ENCODE data around the gene GPC3.

The GPC3 gene

DNA sequence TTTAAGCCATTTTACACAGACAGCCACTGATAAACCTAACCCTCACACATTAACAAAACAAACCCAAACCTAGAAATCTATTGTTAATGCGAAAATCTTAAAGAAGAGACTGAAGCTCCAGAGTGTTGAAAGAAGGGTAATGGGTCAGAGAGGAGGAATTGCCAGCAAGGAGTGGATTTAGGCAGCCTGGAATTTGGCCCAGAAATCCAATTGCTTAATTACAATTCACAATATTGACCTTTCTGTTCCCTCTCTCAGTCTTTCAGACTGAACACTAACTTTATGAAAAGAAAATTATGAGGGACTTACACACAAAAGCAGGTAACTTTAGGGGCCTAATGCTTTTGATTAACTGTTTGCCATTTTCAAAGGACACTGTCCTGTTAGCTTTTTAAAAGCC is 384.9 kb downstream of the GPC3 start:
- no peak for DNase-seq (ENCODE audit: low spot score)

DNA sequence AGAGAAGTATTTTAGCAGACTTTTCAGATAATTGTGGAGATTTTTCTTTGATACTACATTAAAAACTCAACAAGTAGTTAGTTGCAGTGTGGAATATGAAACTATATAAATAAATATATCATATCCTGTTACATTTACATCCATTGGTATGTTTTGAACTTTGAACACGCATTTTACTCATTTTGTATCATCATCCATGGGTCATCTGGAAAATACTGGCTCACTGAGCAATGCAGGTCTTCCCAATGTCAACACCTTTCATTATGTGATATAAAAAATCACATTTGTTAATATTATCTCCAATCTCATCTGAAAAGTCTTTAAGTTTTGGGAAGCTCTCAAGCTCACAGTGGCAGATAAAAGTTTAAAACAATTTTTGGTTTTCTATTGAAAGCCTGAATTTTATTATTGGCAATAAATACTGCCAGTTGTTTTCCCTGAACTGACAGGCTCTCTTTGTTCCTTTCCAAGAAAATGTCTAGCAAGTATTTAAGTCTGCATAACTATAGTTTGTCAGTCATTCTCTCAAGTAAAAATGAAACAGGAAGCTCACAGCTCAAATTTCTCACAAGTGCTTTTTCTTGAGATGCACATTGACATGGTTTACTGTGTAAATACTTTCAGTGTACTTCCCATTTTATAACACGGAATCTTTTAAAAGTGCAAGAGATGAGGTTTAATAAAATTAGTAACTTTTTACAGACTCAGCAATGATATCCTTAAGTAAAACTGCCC is 386.6 kb downstream of the GPC3 start:
- DNase-seq (ENCODE audit: low spot score), result no peak

DNA sequence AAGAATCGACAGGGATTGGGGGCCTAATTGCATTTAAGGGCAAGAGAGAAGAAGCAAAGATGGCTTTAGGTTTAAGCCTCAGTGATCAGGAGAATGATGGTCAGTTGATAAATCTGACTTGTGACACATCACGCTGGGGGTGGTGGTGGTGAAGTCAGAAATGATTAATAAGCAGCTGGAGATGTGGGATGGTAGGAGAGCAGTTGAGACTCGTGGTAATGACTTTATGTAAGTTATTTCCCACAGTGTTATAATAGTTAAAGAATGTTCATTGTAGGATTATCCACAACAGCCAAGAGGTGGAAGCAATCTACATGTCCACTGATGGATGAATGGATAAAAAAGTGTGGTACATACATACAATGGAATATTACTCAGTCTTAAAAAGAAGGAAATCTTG is 391.2 kb downstream of the GPC3 start:
- DNase-seq (ENCODE audit: low spot score), result no peak

DNA sequence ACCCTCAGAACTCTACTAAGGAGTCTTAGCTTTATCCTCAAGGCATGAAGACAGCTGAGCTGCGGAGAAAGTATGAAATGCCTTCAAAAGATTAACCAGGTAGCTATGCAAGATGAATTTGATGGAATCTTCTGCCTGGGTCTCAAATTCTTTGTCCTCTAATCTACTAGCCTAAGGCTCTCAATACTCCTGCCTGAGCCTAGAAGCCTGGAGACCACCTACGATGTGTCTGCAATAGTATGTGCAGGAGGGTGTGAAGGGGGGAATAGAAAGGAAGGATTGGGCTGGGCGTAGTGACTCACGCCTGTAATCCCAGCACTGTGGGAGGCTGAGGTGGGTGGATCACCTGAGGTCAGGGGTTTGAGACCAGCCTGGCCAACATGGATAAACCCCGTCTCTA is 391.9 kb downstream of the GPC3 start:
- DNase-seq (ENCODE audit: low spot score), result no peak

DNA sequence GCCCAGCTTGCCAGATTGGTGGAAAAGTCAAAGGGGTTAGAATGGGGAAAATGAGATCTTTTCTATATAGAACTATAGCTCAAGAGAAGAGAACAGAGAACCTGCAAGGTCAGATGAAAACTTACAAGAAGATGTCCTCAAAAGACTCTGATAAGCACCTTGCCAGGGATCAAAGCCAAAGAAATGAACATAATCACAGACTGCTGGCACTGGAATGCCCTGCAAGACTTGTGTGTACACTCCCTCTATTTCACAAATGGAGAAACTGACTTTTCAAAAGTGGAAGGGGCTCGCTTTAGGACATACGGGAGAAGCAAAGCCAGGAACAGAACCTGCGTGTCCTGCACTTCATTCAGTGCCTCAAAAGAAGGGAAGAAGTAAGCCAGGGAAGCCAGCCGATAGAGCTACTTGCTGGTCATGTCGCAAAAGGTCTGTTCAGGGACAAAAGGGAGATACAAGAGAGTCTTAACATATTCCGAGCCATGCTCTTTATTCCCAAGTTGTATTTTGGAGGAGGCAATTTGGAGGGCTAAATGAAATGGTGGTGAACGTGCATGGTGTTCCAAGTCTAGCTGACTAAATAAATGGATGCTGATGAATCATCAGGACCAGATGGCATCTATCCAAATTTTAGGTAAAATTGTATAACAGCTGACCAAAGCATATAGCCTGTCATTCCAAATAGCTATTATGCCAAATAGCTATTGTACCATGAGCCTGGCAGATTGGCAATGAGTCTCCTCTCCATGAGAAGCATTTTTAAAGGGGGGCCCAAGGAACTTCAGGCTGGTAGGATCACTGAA is 394.5 kb downstream of the GPC3 start:
- no peak for DNase-seq (ENCODE audit: low spot score)

DNA sequence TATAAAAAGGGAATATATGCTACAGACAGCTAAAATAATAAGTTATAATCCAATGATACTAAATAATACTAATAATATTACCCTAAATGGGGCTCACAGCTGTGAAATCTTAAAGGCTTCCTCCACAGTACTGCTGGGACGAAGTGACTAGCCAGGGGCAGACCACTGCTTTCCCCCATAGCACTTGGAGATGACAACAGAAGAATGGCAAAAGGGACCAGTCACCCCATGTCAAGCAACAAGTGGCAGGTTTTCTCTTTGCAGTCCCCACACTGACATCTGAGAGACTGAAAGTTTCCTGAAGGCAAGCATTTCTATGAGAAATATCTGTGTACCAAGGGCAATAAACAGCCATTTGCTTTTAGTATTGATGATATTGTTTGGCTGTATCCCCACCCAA is 396.6 kb downstream of the GPC3 start:
- DNase-seq (ENCODE audit: low spot score), result no peak

DNA sequence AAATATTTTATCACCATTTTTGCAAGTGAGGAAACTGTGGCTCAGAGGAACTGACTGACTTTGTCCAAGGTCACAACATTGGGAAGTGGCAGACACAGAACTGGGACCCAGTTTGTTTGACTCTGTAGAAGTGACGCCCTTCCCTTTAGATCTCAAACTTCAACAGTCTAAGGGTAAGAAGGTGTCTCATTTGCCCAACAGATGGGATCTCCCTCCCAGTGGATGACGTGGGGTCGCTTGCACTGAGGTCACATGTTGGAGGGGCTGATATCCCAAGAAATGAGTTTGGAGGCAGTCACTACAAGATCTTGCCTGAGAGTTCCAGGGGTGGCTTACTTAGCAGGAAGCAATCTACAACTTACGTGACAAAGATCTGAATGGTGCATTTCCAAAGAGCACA is 397.6 kb downstream of the GPC3 start:
- no peak for DNase-seq (ENCODE audit: low spot score)

DNA sequence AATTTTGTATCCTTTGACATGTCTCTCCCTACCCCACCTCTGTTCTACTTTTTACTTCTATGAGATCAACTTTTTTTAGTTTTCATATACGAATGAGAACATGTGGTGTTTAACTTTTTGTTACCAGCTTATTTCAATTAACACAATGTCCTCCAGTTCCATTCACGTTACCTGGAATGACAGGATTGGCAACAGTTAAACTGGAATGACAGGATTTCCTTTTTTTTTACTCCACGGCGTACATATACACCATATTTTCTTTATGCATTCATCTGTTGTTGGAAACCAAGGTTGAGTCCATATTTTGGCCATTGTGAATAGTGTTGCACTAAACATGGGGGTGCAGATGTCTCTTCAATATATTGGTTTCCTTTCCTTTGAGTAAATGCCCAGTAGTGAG is 398.3 kb downstream of the GPC3 start:
- no peak for DNase-seq (ENCODE audit: low spot score)

DNA sequence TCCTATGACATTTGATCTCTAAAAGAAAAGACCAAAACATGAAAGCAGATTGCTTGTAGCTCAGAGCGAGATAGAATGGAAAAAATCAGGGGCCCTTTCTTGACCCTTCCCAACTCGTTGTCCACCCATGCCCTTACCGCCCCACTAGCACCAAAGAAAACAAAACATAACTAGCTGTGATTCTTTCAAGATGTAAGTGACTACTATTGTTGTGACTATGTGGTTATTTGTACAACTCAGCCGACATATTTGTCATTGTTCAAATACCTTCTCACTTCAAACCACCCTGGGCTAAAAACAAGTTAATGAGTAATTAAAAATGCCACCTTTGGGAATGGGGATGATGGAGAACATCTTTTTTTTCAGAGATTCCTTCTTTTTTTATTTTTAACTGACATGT is 399.0 kb downstream of the GPC3 start:
- DNase-seq (ENCODE audit: low spot score), result no peak

DNA sequence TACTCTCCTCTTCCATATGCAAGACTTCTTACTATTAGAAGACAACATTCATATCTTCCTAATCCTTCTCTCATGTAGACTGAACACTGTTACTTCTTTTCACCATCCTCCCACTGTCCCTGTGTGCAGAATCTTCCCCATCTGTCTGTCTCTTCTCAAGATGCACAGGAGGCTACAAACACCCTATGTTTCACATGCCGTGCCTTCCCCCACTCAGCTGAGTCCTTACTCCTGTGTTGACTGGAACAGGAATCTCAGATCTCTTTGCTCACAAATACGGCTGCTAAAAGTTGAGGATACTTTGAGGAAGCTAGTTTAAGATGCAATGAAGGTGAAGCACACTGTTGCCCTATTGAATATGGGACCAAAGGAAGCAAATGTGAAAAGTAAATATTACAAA is 401.6 kb downstream of the GPC3 start:
- DNase-seq (ENCODE audit: low spot score), result no peak

DNA sequence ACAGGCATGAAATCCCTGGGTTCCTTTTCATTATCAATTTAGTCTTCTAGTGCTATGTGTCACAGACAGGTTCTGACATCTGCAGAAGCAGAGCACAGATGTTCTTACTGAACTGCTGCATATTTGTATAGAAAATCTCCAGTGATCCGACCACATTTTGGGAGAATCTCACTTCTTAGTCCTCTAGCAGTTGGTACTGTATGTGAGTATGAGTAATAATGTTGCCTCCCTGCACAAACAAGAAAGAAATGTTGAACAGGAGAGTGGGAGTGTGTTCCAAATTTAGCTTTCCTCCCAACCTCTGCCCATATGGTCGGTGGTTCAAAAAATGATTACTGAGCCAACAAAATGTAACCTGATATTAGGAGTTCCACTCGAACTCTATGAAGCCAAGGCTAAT is 404.8 kb downstream of the GPC3 start:
- no peak for DNase-seq (ENCODE audit: low spot score)

DNA sequence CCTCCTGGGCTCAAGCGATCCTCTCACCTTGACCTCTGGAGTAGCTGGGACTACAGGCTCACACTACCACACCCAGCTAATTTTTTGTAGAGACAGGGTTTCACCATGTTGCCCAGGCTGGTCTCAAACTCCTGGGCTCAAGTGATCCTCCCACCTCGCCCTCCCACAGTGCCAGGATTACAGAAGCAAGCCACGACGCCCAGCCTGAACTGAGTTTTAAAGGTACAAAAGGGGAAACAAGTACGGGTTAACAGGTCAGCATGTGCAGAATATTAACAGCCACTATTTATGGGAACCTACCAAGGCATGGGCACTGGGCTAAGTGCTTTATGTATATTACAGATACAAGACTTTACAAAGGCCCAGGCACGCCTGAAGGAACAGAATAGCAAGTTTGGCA is 405.8 kb downstream of the GPC3 start:
- no peak for DNase-seq (ENCODE audit: low spot score)

DNA sequence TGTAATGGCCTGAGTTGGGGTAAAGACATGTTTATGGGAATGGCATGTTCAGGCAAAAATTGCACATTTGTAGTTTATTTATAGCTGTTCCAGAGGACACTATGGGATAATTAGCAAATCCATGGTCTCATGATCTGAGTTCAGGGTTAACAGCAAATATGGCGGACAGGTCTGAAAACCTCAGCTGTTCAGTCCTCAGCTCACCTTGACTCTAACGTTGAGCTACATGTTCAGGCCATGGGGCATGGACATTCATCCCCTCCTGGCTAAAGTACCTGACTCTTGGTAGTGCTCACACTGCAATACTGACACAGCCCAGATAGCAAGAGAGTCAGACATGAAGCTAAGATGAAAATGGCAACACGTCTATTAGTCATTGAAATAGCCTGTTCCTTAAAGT is 408.5 kb downstream of the GPC3 start:
- no peak for DNase-seq (ENCODE audit: low spot score)

DNA sequence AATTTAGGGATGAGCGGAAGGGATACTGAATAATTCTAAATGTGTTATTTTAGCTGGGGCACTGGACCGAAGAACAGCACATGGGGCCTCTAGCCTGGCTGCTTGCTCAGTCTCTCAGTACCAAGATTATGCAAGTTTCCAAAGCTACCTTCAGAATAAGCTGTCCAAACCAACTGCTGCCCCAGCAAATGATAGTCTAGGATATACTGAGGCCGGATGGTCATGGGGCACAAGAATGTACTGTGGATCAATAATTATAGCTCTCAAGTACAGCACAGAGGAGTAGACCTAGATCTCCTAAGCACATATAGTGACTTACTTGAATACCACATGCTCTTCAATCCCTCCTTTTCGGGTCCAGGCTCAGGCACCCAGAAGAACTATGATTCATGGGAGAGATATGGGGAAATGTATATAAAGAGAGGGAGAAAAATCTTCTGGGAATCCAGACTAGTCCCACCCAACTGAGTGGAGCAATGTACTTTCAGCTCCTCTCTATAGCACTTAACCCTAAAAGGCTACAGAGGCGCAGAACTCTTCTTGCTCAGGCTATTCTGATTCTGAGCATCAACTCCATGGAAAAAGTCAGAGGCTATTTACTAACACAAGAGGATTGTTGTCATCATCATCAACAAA is 409.8 kb downstream of the GPC3 start:
- DNase-seq (ENCODE audit: low spot score), result no peak

DNA sequence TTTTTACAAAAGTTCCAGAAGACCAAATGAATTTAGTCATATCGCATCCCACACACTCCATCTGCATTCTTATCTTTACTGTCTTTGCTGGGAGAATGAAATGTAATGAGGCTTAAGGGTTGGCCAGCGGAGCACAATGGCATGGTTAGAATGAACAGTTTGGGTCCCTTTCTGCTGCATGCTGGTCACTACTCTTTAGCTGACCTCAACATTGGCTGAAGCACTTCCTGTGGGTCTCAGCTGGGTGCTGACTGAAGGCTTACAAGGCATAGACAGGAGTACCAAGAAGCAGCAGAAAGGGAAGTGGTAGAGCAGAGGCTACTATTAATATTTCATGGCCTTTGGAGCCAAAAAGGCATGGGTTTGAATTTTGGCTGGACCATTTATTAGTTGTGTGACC is 410.7 kb downstream of the GPC3 start:
- DNase-seq (ENCODE audit: low spot score), result no peak

DNA sequence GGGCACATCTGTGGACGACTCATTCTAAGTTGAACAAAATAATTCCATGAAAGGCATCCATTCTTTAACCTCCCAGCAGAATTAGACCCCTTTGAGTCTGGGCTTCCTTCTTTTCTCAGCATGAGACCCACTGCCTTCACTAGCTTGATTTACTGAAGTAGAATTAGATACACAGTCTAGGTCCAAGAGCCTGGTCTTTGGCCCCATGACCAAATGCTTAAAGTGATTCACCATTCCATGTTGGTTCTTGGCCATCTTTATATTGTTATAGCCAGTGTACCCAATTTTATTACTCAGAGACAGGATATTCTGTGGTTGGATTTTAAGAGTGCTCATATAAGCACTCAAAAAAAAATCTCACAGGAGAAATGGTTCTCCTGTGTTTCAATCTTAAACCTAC is 414.8 kb downstream of the GPC3 start:
- DNase-seq (ENCODE audit: low spot score), result no peak

DNA sequence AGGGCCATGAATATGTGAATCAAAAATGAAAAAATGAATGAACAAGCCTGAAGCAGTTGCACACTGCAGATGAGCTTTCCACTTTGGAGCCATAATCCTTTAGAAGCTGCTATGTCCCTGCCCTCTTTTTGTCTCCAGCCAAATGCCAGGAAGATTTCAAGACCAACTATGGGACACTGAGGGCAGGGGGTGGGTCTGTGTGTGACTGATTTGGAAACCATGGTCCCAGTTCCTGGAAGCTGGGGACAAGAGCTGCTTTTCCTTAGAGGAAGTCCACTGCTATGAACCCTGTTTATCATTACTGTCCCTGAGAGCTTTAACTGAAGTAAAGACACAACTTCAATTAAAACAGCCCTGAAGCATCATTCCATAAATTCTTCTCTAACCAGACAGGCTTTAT is 416.2 kb downstream of the GPC3 start:
- no peak for DNase-seq (ENCODE audit: low spot score)

DNA sequence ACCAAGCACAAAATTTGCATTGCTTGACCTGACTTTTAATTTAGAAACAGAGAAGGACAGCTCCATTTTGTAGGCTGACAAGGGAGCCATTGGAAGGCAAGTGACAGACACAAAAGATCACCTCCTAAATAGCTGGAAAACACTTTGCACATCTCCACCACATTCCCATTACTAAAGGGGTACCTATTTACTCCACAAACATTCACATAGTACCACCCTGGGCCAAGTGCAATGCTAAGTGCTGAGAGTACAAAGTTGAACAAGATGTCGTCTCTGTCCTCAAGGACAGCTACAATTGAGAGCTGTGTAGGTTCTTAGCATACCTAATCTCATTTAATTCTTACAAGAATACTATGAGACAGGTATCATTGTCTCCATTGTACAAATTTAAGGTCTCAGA is 417.3 kb downstream of the GPC3 start:
- DNase-seq (ENCODE audit: low spot score), result no peak

DNA sequence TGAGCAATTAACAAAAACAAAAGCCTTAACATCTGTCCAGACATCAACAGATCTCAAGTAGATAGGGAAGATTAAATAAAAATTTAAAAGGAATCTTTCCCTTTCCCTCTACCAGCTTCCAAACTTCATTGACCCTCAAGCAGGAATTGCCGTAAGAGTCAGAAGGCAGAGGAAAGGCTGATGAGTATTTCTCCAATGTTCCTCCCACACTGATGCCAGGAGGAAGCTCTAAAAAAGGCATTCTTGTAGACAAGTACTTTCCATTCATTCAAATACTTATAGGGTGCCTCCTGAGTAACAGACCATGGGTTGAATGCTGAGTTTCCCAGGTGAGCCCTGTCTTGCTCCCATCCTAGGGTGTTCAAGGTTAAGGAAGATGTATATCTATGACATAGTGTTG is 418.5 kb downstream of the GPC3 start:
- no peak for DNase-seq (ENCODE audit: low spot score)

DNA sequence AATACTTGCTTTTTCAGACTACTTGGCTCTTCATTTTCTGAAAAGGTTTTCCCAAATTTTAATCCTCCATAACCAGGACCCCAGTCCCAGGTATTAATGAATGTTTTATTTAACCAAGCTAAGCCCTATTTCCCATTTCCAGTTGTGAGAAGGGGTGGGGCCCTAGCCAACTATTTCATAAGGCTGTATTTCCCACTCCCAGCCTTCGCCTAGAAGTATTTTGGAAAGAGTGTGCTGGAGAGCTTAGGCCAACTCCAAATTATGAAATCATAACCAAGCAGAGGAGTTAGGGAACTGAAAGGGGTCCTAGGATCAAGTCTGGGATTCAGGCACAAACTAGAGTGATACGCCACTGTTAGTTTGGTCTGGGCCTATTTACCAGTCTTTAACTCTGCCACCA is 421.7 kb downstream of the GPC3 start:
- no peak for DNase-seq (ENCODE audit: low spot score)

DNA sequence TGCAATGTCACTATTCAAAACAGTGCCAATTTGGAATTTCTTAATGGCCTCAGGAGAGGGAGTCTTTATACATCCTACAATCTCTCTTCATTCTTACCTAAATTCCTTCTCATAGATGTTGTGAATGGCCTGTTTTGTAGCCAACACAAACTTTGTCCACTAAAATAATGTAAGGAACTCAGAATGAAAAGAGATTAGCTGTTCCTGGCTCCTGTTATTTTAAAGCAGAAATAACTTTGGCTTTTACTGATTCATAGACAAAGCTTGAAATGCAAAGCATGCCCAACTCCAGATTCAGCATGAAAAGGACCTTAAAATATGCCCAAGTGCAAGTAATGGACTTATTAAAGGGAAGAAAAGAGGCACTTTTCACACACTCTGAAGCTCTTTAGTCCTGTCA is 424.1 kb downstream of the GPC3 start:
- no peak for DNase-seq (ENCODE audit: low spot score)

DNA sequence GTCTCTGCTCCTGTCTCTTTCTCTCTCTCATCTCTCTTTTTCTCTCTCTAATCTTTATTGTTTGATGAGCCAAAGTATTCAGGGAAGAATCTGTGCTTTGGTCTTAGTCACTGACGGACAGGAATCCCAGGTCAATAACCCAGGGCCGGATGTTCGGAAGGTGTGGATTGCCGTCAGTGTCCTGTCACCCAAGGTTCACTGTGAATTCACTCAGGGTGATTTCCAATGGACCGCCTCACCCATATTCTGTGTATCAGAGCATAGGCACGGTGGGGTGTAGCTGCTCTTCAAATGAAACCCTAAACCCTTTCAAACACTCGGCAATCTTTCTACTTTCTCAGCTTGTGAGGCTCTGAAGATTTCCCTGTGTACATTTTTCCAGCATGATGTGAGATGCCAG is 425.5 kb downstream of the GPC3 start:
- DNase-seq (ENCODE audit: low spot score), result no peak

DNA sequence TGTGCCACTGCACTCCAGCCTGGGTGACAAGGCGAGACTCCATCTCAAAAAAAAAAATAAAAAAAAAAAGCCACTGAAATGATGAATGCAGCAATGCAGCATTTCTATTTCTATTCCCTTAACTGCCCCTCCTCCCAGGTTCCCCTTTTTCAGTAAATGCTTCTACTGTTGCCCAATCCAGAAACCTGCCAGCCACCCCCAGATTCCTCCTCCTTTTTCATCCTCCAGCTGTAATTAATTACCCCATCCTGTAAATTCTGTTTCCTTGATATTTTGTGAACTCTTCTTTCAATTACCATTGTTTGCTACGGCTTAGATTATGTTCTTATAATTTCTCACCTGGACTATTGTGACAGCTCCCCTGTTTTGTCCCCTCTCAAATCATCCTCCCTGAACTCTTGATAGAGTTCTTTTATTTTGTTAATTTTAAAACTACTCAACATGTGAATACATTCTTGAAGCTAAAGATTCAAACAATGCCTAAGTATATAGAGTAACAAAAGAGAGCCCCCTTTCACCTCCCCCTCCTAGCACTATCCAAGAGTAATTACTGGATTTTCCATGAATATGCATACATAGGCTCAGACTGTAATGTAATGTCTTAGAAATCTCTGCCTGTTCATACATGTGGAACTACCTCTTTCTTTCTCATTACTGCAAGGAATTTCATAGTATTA is 429.5 kb downstream of the GPC3 start:
- DNase-seq (ENCODE audit: low spot score), result no peak

Data from LoVo (cell line).